Measurements from ENCODE around the gene GGA2. TPM values are rescaled to one million over a fixed set of nuclear protein-coding genes. Genes with fewer than 3 reads are reported as not detected.
"Not testable (repeated sequence)": the region's sequence is repeated elsewhere in the genome, so short reads cannot be mapped to it uniquely, and the experiment has no call there.

GGA2 gene
- polyA plus RNA-seq, 4 donors: 110 to 158 (median 140) TPM

DNA sequence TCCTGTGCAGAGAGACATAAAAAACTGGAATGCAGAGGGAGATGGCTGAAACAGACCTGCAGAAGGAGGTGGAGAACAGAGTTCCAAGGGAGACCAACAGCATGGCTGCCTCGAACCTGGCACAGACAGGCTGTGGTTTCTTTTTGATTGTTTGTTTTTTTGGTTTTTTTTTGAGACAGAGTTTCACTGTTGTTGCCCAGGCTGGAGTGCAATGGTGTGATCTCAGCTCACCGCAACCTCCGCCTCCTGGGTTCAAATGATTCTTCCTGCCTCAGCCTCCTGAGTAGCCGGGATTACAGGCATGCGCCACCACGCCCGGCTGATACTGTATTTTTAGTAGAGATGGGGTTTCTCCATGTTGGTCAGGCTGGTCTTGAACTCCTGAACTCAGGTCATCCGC lies 26.8 kb downstream of the GGA2 start:
- not testable (repeated sequence) for DNase-seq (ENCODE audit: low read depth in 4 of 4, low spot score in 2 of 4)

DNA sequence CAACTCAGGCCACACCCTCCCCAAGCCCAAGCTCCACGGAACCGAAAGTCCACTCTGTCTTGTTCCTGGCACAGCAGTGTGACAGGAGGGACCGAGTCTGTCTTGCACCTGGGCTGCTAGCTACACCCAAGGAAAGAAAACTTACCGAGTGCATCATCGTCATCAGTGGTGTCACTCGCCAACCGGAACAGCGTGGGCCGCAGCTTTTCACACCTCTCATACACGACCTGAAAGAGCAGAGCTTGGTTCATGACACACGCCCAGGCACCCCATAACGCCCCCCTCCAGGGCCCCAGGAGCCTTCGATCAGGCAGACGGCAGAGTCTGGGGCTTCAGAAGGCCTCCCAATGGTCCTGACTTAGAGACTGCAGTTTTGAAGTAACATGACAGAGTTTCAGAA lies 27.5 kb downstream of the GGA2 start:
- no peak for DNase-seq (ENCODE audit: low read depth in 4 of 4, low spot score in 2 of 4)

DNA sequence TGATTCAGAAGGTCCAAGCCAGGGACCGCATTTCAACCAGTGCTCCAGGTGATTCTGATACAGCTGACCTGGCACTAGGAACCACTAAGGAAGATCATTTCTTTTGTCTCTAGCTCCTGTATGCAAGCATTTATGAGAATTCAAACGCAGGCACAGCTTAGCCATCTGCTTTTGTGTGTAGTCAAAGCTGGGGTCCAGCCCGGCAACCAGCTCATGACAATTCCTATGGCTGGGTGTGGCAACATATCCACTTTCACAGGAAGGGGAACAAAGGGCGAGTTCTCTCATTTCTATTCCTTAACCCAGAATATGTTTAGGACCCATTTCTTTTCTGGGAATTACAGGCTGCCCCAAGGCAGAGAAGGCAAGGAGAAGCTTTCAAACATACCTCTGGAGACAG lies 30.0 kb downstream of the GGA2 start:
- DNase-seq (ENCODE audit: low read depth in 4 of 4, low spot score in 2 of 4): no peak

GRCh38 chr16:23479138-23479537 lies 31.2 kb downstream of the GGA2 start:
- no peak for DNase-seq (ENCODE audit: low read depth in 4 of 4, low spot score in 2 of 4)

GRCh38 chr16:23478566-23478965 lies 31.7 kb downstream of the GGA2 start:
- DNase-seq (ENCODE audit: low read depth in 4 of 4, low spot score in 2 of 4): no peak

- no peak for DNase-seq (ENCODE audit: low read depth in 4 of 4, low spot score in 2 of 4)
Observed at GRCh38 chr16:23476289-23476688, 34.0 kb downstream of the GGA2 start.

- no peak for DNase-seq (ENCODE audit: low read depth in 4 of 4, low spot score in 2 of 4)
Observed at GRCh38 chr16:23469814-23470213, 40.5 kb downstream of the GGA2 start.

DNA sequence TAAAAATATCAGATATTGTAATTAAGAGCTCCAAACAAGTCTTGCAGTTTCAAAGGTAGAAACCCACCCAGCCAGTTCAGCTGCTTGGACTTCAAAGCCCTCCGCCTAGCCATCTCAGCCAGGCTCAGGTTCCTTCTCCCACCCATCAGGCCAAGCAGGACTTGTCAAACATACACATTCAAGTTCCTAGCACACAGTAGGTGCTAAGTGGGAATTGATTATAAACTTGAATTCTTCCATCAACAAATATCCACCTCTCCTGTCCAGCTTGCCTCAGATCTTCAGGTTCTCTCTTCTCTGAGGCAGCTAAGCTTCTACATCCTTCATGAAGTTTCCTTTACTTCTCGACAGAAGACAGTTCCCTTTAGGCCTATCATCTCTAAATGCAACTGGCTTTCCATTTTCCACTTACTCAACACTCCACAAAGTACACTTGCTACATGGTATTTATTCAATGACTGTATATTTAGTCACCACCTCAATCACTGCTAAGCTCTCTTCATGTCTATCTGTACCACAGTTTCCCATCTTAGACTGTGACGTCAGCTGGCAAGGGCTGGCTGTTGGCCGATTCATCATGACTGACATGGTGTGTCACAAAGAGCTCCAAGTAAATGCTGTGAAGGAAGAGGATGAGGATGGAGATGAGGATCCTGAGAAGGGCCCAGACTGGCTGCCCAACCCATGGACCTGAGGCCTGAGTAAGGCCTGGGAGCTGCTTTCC lies 44.0 kb downstream of the GGA2 start:
- DNase-seq (ENCODE audit: low read depth in 4 of 4, low spot score in 2 of 4): no peak

- DNase-seq (ENCODE audit: low read depth in 4 of 4, low spot score in 2 of 4): no peak
Observed at GRCh38 chr16:23465179-23465578, 45.1 kb downstream of the GGA2 start.

- no peak for DNase-seq (ENCODE audit: low read depth in 4 of 4, low spot score in 2 of 4)
Observed at GRCh38 chr16:23464196-23464595, 46.1 kb downstream of the GGA2 start.

GRCh38 chr16:23462994-23463393 lies 47.3 kb downstream of the GGA2 start:
- DNase-seq (ENCODE audit: low read depth in 4 of 4, low spot score in 2 of 4): not testable (repeated sequence)

DNA sequence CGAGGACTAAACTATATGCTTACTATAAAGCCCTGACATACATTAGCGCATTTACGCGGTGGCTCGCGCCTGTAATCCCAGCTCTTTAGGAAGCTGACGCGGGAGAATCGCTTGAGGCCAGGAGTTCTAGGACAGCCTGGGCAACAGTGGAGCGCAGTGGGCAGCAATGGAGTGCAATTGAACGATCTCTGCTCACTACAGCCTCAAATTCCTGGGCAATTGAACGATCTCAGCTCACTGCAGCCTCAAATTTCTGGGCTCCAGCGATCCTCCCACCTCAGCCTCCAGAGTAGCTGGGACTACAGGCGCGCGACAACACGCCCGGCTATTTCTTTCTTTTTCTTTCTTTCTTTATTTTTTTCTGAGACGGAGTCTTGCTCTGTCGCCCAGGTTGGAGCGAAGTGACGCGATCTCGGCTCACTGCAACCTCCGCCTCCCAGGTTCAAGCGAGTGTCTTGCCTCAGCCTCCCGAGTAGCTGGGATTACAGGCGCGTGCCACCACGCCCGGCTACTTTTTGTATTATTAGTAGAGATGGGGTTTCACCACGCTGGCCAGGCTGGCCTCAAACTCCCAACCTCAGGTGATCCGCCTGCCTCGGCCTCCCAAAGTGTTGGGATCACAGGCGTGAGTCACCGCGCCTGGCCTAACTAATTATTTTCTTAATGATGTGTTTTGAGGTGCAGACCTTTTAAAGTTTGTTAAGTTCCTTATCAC lies 56.8 kb downstream of the GGA2 start:
- DNase-seq (ENCODE audit: low read depth in 4 of 4, low spot score in 2 of 4): no peak

- peak; percentile 75 to 88 (median 82) for DNase-seq (ENCODE audit: low read depth in 4 of 4, low spot score in 2 of 4)
Observed at GRCh38 chr16:23452572-23453337, 57.5 kb downstream of the GGA2 start, which contains the start of gene COG7. TSS of gene COG7 (minus strand) at chr16:23453189. CDS start at chr16:23452994, 195 bp downstream.

DNA sequence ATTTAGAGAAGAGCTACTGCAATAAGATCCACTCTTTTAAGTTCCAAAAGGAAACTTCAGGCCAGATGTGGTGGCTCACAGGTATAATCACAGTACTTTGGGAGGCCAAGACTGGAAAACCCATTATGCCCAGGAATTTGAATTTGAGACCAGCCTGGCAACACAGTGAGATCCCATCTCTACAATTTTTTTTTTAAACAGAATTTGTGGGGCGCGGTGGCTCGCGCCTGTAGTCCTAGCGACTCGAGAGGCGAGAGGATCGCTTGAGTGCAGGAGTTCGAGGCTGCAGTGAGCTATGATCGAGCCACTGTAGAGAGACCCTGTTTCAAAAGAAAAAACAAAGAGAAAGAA lies 58.1 kb downstream of the GGA2 start:
- DNase-seq (ENCODE audit: low read depth in 4 of 4, low spot score in 2 of 4): no peak

GRCh38 chr16:23448392-23448791 lies 61.9 kb downstream of the GGA2 start:
- no peak for DNase-seq (ENCODE audit: low read depth in 4 of 4, low spot score in 2 of 4)

DNA sequence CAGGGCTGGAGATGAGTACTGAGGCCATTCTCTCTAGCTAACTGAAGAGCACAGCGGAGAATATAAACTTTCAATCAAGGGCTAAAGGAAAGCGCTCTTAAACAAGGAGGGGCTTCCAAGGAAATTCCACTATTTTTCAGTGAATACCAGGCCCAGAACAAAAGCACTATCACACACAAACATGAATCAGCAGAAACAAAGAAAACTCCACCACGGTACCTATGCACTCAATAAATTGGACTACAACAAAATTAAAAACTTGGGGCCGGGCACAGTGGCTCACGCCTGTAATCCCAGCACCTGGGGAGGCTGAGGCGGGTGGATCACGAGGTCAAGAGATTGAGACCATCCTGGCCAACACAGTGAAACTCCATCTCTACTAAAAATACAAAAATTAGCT lies 72.8 kb downstream of the GGA2 start:
- not testable (repeated sequence) for DNase-seq (ENCODE audit: low read depth in 4 of 4, low spot score in 2 of 4)

DNA sequence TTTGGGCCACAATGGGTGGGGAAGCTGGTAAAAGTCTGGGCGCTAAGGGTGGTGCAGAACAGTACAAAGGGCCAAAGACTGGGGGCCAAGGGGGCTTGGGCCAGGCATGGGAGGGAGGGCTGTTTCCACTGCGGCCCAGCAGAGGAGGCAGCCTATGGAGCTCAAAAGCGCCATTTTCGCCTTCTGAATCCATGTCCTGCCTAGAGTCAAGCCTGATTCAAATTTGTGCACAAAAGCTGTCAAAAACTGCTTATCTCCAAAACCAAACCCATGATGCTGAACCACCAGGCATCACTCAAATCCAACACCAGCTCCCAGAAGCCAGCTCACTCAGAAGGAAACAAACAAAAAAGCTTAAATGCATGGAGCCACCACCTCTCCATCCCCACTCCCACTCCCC lies 73.3 kb downstream of the GGA2 start:
- DNase-seq (ENCODE audit: low read depth in 4 of 4, low spot score in 2 of 4): no peak

DNA sequence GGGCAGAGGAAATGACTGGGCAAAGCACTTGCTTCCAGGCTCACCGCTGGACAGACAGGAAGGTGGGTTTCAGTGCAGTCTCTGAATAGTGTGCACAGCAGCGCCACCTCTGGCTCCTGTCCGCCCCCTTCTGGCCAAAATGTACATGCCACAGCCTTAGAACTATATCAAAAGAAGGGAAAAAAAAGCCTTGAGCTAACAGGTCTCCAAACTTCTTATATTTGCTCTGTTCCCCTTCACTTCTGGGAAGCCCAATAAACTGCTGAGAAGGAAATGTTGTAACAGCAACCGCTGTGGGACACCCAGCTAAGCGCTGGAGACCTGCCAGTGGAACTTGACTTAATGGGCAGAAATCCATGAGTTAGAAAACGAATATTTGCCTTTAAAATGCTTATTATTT lies 74.8 kb downstream of the GGA2 start:
- DNase-seq (ENCODE audit: low read depth in 4 of 4, low spot score in 2 of 4): no peak

DNA sequence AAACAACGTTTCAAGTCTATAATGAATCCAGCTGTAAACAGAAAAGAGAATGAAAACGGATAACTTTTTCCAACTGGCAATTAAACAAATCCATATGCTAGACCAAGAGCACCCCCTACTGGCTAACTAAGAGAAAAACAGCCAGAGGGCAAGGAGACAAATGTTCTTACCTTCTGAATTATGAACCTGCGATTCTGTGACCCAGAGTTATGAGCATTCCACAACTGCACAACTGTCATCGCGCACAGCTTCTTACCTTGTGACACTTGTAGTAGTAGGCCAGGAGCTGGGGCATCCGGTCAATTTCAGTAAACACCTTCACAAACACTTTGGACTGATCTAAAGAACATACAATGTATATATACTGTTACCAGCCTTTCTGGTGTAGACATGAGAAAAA lies 75.9 kb downstream of the GGA2 start:
- DNase-seq (ENCODE audit: low read depth in 4 of 4, low spot score in 2 of 4): peak in 2 of 4 donors; percentile 32 to 65

- no peak for DNase-seq (ENCODE audit: low read depth in 4 of 4, low spot score in 2 of 4)
Observed at GRCh38 chr16:23433261-23433920, 76.9 kb downstream of the GGA2 start.

Measured in left renal cortex interstitium (tissue), 4 donors.